IgD-negative memory B cell (primary cell): ENCODE results near the gene HSPA12B. TPM values are rescaled to one million over a fixed set of nuclear protein-coding genes. Genes with fewer than 3 reads are reported as not detected.

Experiments used
- H3K27ac Mint-ChIP-seq, 3 donors: one replicate each; pipeline ENCODE4 v1.8.0; 2020 to 2022; ENCODE audit warnings: mild to moderate bottlenecking in 3 of 3, mixed read lengths in 3 of 3, moderate library complexity in 1 of 3
- H3K27me3 Mint-ChIP-seq: one replicate; pipeline ENCODE4 v1.8.0; 2021; ENCODE audit warnings: mixed read lengths
- H3K36me3 Mint-ChIP-seq: one replicate; pipeline ENCODE4 v1.8.0; 2020; ENCODE audit warnings: mild to moderate bottlenecking, mixed read lengths
- H3K4me1 Mint-ChIP-seq, 3 donors: one replicate each; pipeline ENCODE4 v1.8.0; 2020 to 2022; ENCODE audit warnings: mixed read lengths in 3 of 3, mild to moderate bottlenecking in 1 of 3
- H3K4me3 Mint-ChIP-seq, 4 donors: one replicate each; pipeline ENCODE4 v1.8.0; 2020 to 2022; ENCODE audit warnings: mild to moderate bottlenecking in 4 of 4, mixed read lengths in 4 of 4, moderate library complexity in 3 of 4
- H3K9me3 Mint-ChIP-seq, 3 donors: one replicate each; pipeline ENCODE4 v1.8.0; 2020 to 2021; ENCODE audit warnings: mixed read lengths in 3 of 3, mild to moderate bottlenecking in 1 of 3
- polyA plus RNA-seq: library from polyadenylated mRNA; unstranded; fragments of 300-500 nt; fragmentation: Illumina TruSeq; gene quantifications from one replicate; pipeline ENCODE4 v1.2.3, GENCODE V29; 2021

Gene HSPA12B
- polyA plus RNA-seq, 1 donor from 2014 or later = not detected

DNA sequence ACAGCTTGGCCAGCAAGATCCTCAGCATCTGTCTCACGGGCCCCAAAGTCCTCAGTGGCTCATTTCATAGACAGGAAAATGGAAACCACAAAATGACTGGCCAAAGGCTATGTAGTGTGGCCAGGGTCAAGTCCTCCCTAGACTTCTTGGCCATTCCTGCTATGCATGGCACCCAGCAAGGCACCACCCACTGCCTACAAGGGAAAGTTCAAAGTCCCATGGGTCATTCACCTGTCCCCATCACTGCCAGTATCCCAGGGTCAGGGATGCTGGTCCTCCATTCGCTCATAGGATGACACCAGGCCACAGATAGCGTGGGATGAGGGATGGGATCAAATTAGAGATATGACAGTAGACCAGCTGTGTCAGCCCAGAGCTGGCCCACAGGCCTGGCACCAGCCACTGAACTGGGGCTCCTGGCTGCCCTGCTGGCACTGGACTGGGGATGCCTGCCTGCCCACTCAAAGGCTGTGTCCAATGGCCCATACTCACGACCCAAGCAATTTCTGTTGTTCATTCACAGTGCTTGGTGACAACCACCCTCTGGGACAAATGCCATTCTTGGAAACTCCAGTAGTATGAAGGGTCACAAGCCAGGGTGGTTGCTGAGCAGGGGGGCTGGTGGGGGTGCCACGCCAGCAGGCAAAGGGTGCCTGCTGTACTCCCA lies 23.5 kb downstream of the HSPA12B start:
- H3K36me3 Mint-ChIP-seq = no peaks in the 10 kb centered on the region
- H3K4me1 Mint-ChIP-seq = peaks cover 3 to 10% (median 5%) of the 10 kb centered on the region in 3 donors
- H3K9me3 Mint-ChIP-seq = no peaks in the 10 kb centered on the region
- no peaks in the 10 kb centered on the region for H3K27me3 Mint-ChIP-seq
- H3K27ac Mint-ChIP-seq = no peak overlapping the region
- no peak overlapping the region for H3K4me3 Mint-ChIP-seq

DNA sequence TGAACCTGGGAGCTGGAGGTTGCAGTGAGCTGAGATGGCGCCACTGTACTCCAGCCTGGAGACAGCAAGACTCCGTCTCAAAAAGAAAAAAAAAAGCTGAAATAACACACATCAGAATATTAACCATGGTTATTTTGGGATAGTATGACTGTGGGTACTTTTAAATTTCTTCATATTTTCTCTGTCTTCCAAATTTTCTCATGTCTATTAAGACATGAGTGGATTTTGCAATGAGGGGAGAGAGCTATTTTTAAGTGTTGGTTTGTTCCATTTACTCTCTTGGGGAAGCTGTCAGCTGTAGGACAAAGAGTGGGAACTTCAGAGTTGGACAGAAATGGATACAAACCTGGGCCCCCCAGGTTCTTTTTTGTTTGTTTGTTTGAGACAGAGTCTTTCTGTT lies 24.8 kb downstream of the HSPA12B start:
- H3K27ac Mint-ChIP-seq = no peak overlapping the region
- H3K27me3 Mint-ChIP-seq = no peaks in the 10 kb centered on the region
- peaks cover 4 to 10% (median 5%) of the 10 kb centered on the region in 3 donors for H3K4me1 Mint-ChIP-seq
- peak overlapping the region in 1 of 4 donors; percentile 26 for H3K4me3 Mint-ChIP-seq
- H3K36me3 Mint-ChIP-seq = no peaks in the 10 kb centered on the region
- H3K9me3 Mint-ChIP-seq = no peaks in the 10 kb centered on the region

- H3K36me3 Mint-ChIP-seq = no peaks in the 10 kb centered on the region
- H3K27ac Mint-ChIP-seq = peak overlapping the region in 1 of 3 donors; percentile 28
- no peaks in the 10 kb centered on the region for H3K9me3 Mint-ChIP-seq
- H3K27me3 Mint-ChIP-seq = no peaks in the 10 kb centered on the region
- peaks cover 2 to 6% (median 3%) of the 10 kb centered on the region in 3 donors for H3K4me1 Mint-ChIP-seq
- no peak overlapping the region for H3K4me3 Mint-ChIP-seq
These were observed 26.1 kb downstream of the HSPA12B start for GRCh38 chr20:3758566-3758965.

DNA sequence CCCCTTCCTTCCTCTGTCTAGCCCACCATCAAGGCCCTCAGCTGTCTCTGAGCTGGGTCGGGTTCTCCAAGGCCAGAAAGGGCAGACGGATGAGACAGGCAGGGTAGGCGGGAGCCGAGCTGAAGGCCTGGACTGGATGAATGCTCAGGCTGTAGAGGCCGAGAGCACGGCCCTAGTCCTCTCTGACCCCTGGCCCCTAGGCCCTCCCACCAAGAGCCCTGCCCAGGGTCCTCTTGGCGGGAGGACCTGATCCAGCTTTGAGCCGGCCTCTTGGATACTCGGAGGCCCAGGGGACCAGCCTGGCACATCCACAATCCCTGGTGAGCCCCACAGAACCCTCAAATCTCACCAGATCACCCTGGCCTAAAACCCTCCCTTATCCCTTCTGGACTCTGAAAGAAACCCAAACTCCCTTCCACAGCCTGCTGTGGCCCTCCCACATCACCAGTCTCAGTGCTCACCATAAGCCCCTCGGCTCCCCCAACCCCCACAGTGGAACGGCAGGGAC lies 26.9 kb downstream of the HSPA12B start:
- Mint-ChIP-seq H3K4me3 (no peak overlapping the region), H3K27ac (no peak overlapping the region), H3K36me3 (no peaks in the 10 kb centered on the region), H3K4me1 (peaks cover 2 to 6% (median 3%) of the 10 kb centered on the region in 3 donors), H3K27me3 (no peaks in the 10 kb centered on the region), H3K9me3 (no peaks in the 10 kb centered on the region)

DNA sequence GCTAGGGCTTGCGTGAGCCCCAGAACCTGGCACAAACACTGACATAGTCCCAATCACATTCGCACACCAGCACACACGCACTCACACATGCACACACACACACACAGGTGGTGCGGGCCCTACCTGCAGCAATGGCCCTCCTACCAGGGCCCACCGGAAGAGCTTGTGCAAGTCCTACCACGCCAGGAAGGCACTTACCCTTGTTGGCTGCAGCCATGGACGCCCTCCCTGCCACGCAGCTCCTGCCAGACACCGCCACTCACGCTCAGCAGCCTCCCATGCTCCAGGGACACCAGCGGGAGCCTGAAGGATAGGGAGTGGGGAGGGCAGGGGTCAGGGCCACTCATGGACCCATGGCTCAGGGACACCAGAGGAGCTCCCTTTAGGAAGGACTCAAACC lies 27.4 kb downstream of the HSPA12B start:
- H3K9me3 Mint-ChIP-seq = no peaks in the 10 kb centered on the region
- peaks cover 3 to 6% (median 4%) of the 10 kb centered on the region in 3 donors for H3K4me1 Mint-ChIP-seq
- H3K4me3 Mint-ChIP-seq = no peak overlapping the region
- no peak overlapping the region for H3K27ac Mint-ChIP-seq
- peaks cover 1% of the 10 kb centered on the region for H3K36me3 Mint-ChIP-seq
- no peaks in the 10 kb centered on the region for H3K27me3 Mint-ChIP-seq

DNA sequence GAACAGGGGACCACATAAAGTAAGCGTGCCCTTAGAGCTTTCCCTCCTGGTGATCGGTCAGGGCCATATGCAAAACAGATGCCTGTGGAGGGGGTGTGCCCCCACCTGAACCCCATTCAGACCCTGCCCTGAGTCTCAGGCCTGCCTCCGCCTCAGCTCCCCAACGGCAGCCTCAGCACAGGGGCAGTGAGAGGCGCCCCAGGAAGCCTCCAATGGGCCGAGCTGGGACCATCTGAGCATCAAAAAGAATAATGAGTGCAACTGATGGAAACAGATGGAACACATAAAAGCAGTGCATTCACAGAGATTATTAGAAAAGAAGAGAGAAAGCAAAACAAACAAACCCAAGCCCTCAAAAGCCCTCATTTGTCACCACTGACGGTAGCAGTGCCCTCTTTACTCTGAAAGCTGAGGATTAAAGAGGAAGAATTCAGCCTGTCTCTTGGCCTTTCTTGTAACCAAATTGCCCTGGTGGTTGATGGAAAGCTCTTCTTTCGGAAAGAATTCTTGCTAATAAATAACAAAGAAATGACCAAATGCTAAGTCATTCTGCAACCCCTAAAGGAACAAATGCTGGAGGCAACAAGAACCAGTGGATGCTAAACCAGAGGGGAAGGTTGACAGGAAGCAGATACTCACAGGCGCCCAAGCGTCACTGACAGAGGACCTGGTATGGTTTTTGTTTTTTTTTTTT lies 28.3 kb downstream of the HSPA12B start:
- H3K4me1 Mint-ChIP-seq = peaks cover 3 to 8% (median 7%) of the 10 kb centered on the region in 3 donors
- no peak overlapping the region for H3K4me3 Mint-ChIP-seq
- H3K9me3 Mint-ChIP-seq = no peaks in the 10 kb centered on the region
- peaks cover 1% of the 10 kb centered on the region for H3K36me3 Mint-ChIP-seq
- no peaks in the 10 kb centered on the region for H3K27me3 Mint-ChIP-seq
- H3K27ac Mint-ChIP-seq = peak overlapping the region in 1 of 3 donors; percentile 32

DNA sequence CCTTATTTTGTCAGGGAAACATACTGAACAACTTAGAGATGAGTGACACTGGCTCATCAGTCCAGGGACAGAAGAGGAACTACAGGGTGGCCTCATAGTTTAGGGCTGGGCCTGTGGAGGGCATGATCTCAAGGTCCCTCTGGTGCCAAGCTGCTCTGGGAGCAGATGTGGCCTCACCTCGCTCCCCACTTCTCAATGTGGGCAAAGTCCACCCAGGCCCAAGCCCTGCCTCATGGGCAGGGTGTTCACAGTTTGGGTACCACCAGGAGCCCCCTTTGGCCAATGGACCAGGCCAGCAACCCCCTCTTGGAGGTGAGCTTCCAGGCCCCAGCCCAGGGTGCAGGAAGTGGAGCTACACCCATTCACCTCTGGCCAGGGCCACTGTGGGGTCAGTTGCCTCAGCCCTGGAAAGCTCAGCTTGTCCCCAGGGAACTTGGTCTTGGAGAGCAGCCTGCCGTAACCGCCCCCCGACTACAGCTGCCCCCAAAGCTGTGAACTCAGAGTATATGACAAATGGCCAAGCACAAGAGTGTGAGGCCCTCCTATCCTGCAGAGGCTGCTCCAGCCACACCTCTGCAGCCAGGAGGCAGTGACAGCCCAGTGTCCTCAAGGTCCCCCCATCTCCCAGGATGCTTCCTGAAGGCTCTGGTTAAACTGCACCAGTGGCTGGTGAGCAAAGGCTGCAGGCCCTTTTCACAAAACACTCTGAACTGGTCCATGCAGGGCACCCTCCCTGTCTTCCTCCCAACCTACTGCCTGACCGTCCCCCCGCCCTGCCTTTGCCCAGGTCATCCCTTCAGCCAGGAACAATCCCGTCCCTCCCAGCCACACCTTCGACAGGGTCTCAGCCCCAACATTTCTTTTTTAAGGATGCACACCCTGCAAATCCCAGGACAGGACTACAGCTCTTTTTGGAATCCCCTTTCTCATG lies 31.5 kb downstream of the HSPA12B start:
- Mint-ChIP-seq H3K4me3 (no peak overlapping the region), H3K4me1 (peaks cover 10 to 24% (median 15%) of the 10 kb centered on the region in 3 donors), H3K27me3 (no peaks in the 10 kb centered on the region), H3K9me3 (no peaks in the 10 kb centered on the region), H3K27ac (no peak overlapping the region), H3K36me3 (peaks cover 1% of the 10 kb centered on the region)

DNA sequence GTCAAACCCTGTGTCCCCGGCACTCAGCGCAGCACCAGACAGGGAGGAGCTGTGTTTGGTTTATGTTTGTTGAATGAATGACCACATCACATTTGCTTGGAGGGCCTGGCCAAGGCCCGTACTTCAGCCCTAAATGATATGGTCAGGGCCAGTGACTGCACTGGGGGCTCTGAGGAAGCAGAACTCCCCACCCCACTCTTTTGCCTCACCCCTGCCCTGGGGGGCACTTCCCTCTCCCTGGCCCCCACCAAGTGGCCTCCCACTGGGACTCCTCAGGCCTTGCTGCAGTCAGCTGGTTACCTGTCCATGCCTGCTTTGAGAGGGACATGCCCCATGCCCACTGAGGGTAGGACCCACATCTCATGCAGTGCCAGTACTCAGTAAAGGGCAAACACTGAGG lies 32.2 kb downstream of the HSPA12B start:
- Mint-ChIP-seq H3K27me3 (no peaks in the 10 kb centered on the region), H3K27ac (no peak overlapping the region), H3K4me3 (peak overlapping the region in 1 of 4 donors; percentile 26), H3K9me3 (no peaks in the 10 kb centered on the region), H3K36me3 (peaks cover 1% of the 10 kb centered on the region), H3K4me1 (peaks cover 10 to 25% (median 18%) of the 10 kb centered on the region in 3 donors)

DNA sequence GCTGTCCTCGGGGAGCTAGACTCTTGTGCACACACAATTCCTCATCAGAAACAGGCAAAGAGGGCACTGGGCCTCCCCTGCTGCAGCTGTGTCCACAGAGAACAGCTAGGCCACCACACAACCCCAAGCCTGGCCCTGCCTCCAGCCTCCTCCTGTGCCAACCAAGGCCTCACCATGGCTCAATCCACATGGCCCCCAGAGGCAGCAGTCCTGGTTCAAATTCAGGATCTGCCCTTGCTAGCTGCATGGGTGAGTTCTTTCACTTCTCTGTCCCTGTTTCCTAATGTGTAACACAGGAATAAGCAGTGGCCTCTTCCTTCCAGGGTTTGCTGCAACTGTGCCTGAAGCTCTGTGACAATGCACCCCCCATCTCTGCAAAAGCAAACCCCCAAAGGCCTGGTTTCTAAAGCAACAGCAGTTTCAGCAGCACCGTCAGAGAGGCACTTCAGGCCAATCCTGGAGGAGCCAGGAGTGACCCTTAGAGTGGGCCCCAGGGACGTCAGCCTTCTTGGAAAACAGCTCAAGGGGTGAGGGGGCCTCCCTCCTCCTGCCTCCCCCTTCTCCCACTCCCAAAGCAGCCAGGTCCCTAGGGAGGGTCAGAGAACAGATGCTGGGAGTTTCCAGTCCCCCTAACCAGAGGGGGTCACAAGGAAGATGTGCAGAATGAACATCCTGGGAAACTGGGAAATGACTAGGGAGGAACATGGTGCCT lies 32.8 kb downstream of the HSPA12B start:
- H3K4me3 Mint-ChIP-seq = peak overlapping the region in 3 of 4 donors; percentile 6 to 94 (median 56)

DNA sequence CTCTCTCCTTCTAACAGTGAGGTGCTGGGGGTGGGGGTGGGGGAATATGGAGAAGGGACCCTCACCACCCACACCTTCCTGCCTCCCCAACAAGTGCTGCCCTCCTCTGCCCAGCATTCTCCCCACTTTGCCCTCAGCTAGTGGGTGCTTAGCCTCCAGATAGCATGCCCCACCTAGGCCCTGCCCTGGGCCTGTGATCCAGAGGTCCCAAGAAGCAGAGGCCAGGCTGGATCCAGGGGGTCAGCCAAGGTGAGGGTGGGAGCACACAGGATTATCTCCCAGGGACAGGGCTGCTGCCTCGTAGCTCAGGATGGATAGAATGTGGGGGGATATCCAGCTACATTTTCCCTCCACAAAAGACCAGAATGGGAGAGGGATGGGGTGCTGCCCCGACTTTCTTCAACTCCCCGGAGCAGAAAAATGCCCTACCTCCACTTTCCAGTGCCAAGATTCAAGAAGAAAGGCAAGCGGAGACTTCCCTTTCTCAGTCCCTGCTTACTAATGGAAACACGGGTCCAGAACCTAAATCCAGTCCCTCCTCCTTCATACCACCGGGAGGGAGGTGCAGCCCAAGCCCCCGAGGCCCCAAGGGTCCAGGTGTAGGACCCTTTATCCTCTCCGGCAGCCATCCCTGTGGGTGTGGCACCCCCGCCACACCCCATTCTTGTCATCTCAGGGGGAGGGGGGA lies 34.1 kb downstream of the HSPA12B start:
- H3K27ac Mint-ChIP-seq = peak overlapping the region in 1 of 3 donors; percentile 76
- H3K9me3 Mint-ChIP-seq = no peaks in the 10 kb centered on the region
- H3K4me1 Mint-ChIP-seq = peaks cover 10 to 21% (median 18%) of the 10 kb centered on the region in 3 donors
- H3K27me3 Mint-ChIP-seq = no peaks in the 10 kb centered on the region
- peaks cover 1% of the 10 kb centered on the region for H3K36me3 Mint-ChIP-seq
- H3K4me3 Mint-ChIP-seq = peak overlapping the region; percentile 92 to 98 (median 95)

More for the DNA sequence above, 32.8 kb downstream of the HSPA12B start:
- Mint-ChIP-seq H3K36me3 (peaks cover 1% of the 10 kb centered on the region), H3K4me1 (peaks cover 10 to 25% (median 18%) of the 10 kb centered on the region in 3 donors), H3K27ac (peak overlapping the region in 1 of 3 donors; percentile 28), H3K27me3 (no peaks in the 10 kb centered on the region), H3K9me3 (no peaks in the 10 kb centered on the region)

- peaks cover 1% of the 10 kb centered on the region for H3K36me3 Mint-ChIP-seq
- peak overlapping the region in 1 of 3 donors; percentile 76 for H3K27ac Mint-ChIP-seq
- H3K4me1 Mint-ChIP-seq = peaks cover 10 to 21% (median 19%) of the 10 kb centered on the region in 3 donors
- H3K27me3 Mint-ChIP-seq = no peaks in the 10 kb centered on the region
- H3K9me3 Mint-ChIP-seq = no peaks in the 10 kb centered on the region
- H3K4me3 Mint-ChIP-seq = peak overlapping the region; percentile 92 to 98 (median 95)
These were observed 34.6 kb downstream of the HSPA12B start for GRCh38 chr20:3767110-3767426.

DNA sequence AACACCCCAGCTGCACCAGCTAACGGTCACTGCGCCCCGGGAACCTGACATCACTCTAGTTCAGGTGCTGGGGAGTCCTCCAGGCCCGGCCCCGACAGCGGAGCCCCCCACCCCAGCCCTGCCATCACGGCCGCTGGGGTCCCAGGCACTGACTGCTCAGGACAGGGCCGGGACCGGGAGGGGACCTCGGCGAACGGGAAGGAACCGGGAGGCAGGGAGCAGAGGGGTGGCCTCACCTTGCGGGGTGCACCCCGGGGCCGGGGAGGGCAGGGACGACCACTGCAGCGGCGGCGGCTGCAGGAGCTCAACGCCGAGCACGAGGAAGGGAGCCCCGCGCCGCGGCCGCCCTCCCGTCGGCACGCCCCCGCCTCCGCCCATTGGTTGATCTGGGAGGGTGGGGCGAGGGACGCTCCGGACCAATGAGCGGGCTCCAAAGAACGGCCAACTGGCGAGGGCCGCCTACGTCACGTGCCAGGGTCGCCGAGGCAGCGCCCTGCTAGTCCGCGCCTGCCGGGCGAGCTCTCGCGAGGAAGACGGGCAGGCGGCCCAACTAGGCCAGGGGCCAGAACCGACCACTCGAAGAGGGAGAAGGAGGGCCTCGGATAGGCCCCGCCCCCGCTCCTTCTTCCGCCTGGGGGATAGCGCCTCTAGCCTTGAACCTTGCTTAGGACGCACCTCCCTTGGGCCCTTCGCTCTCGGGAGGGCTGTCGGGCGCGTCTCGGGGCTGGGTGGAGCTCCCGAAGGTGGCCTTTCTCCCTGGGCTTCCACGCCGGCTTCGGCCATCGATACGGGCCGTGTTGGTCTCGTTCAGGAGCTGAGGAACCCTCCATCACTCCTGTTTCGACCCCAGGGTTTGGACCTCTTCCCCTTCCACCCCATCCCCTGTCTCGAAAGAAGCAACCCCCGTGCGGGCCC lies 35.2 kb downstream of the HSPA12B start, which contains the start of gene ADISSP:
TSS of gene ADISSP (minus strand) at position 327 of the 915 bp plus-strand sequence. CDS start 7,653 bp downstream, outside the sequence.
- Mint-ChIP-seq H3K9me3 (no peaks in the 10 kb centered on the region), H3K4me3 (peak within 1 kb of the TSS; percentile 92 to 98 (median 95)), H3K27me3 (peaks cover 2% of the 10 kb centered on the region), H3K4me1 (peaks cover 8 to 21% (median 19%) of the 10 kb centered on the region in 3 donors), H3K27ac (peak within 1 kb of the TSS; percentile 86 to 98 (median 97)), H3K36me3 (peaks cover 1% of the 10 kb centered on the region)
